Uterus (tissue), 4 donors: Measurements from ENCODE around the gene CREG1. TPM values are rescaled to one million over a fixed set of nuclear protein-coding genes. Genes with fewer than 3 reads are reported as not detected.

Experiments
- DNase-seq, 2 donors: peaks; one replicate each; pipeline ENCODE4 v3.0.0-alpha.2; 2019 to 2020
- H3K27ac ChIP-seq, 2 donors: fragments of 200-600 bp; sonication (generic); 1 replicate in 1 of 2; 2 replicates in 1 of 2; pipeline ENCODE4 v1.5.1; 2016 to 2018
- H3K27me3 ChIP-seq, 2 donors: fragments of 200-600 bp; sonication (generic); one replicate each; pipeline ENCODE4 v1.5.1; 2018 to 2019; ENCODE audit warnings: control low read depth in 1 of 2
- H3K36me3 ChIP-seq, 2 donors: fragments of 200-600 bp; sonication (generic); one replicate each; pipeline ENCODE4 v1.5.1; 2019; ENCODE audit warnings: control low read depth in 1 of 2
- H3K4me1 ChIP-seq, 2 donors: fragments of 200-600 bp; sonication (generic); one replicate each; pipeline ENCODE4 v1.5.1; 2018 to 2019; ENCODE audit warnings: control low read depth in 1 of 2
- H3K4me3 ChIP-seq, 2 donors: fragments of 200-600 bp; sonication (generic); 1 replicate in 1 of 2; 2 replicates in 1 of 2; pipeline ENCODE4 v1.5.1; 2018 to 2019; ENCODE audit warnings: mild to moderate bottlenecking in 1 of 2
- H3K9me3 ChIP-seq, 2 donors: fragments of 200-600 bp; sonication (generic); one replicate each; pipeline ENCODE4 v1.5.1; 2019; ENCODE audit warnings: control low read depth in 1 of 2
- POLR2A ChIP-seq, 2 donors: fragments of 450-650 bp; IDR thresholded peaks; one replicate each; pipeline ENCODE4 v1.6.1; 2016; ENCODE audit warnings: antibody characterized with exemption in 2 of 2, mild to moderate bottlenecking in 1 of 2, moderate library complexity in 1 of 2
- intact Hi-C: fragments of 100-400 bp; cut with DNase I; formaldehyde crosslinking; loops from one replicate; pipeline ENCODE4 v1.15.1; 2023; ENCODE audit warnings: low total_unique reads
- total RNA-seq, 4 donors: library from RNA; depleted of rRNA in 3 of 4; stranded (reverse); fragments of >200 nt in 3 of 4; gene quantifications; one replicate each; pipeline versions ENCODE4 v1.1.0 to v1.2.4, GENCODE V29; 2014 to 2023
- TF ChIP-seq, protein P1 (sequence below), 4 experiments: fragments of 200-600 bp in 2 of 4; fragments of 450-650 bp in 2 of 4; sonication (generic) in 2 of 4; IDR thresholded peaks; one replicate each; pipeline ENCODE4 v1.5.1; 2016 to 2019; ENCODE audit warnings: antibody characterized with exemption in 4 of 4, mild to moderate bottlenecking in 2 of 4, moderate library complexity in 1 of 4
- donor health status: DM: yes; HTN: yes; CAD: no.

Gene CREG1
- total RNA-seq, 4 donors from 2014 or later: 72.7 to 161 (median 91.0) TPM

- TF ChIP-seq, protein P1, sequence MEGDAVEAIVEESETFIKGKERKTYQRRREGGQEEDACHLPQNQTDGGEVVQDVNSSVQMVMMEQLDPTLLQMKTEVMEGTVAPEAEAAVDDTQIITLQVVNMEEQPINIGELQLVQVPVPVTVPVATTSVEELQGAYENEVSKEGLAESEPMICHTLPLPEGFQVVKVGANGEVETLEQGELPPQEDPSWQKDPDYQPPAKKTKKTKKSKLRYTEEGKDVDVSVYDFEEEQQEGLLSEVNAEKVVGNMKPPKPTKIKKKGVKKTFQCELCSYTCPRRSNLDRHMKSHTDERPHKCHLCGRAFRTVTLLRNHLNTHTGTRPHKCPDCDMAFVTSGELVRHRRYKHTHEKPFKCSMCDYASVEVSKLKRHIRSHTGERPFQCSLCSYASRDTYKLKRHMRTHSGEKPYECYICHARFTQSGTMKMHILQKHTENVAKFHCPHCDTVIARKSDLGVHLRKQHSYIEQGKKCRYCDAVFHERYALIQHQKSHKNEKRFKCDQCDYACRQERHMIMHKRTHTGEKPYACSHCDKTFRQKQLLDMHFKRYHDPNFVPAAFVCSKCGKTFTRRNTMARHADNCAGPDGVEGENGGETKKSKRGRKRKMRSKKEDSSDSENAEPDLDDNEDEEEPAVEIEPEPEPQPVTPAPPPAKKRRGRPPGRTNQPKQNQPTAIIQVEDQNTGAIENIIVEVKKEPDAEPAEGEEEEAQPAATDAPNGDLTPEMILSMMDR (IDR thresholded peaks at IDR 0.05): no peak
- TF ChIP-seq POLR2A (IDR thresholded peaks at IDR 0.05): no peak
- H3K27me3 ChIP-seq: no peaks in the 10 kb centered on the region
- no peaks in the 10 kb centered on the region for H3K9me3 ChIP-seq
- intact Hi-C loops: no loop called here
- H3K4me3 ChIP-seq: no peak overlapping the region
- DNase-seq: no peak
- H3K36me3 ChIP-seq: no peaks in the 10 kb centered on the region
- H3K4me1 ChIP-seq: no peaks in the 10 kb centered on the region
- no peak overlapping the region for H3K27ac ChIP-seq
Measured at GRCh38 chr1:167528057-167528728, 25.4 kb downstream of the CREG1 start.

DNA sequence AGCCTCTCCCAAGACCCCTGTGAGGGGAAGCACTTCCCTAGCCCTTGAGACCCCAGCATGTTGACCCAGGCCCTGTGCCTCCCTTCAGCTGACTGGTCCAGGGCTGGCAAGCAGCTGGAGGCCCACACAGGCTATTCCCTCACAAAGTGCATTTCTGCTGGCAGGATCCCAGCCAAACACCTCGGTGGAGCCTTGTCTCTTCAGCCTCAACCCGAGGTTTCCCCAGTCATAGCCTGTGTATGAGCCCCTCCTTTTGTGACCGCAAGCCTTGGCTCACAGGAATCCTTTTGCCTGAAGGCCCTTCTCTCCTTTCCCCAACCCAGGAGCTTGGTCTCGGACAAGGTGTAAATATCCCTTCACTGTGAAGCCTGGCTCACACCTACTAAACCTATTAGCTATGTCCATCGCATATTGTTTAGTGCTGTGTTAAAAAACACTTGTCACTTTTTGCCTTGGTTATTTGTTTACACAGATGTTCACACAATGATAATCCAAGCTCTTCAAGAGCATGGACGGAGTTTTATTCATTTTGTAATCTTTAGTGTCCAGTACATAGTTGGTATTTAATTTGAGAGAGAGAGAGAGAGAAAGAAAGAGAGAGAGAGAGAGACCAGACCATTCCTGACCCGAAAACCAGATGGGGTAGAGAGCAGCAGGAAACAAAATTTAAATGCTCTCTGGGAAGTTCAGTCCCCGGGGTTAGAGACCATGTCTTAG, 26.7 kb downstream of the CREG1 start:
- DNase-seq: no peak
- Histone ChIP-seq H3K36me3 (no peaks in the 10 kb centered on the region), H3K4me1 (no peaks in the 10 kb centered on the region), H3K4me3 (no peak overlapping the region), H3K27ac (no peak overlapping the region), H3K9me3 (no peaks in the 10 kb centered on the region), H3K27me3 (no peaks in the 10 kb centered on the region)
- TF ChIP-seq POLR2A (IDR thresholded peaks at IDR 0.05): no peak
- TF ChIP-seq, protein P1 (IDR thresholded peaks at IDR 0.05): no peak
- intact Hi-C loops: no loop called here

DNA sequence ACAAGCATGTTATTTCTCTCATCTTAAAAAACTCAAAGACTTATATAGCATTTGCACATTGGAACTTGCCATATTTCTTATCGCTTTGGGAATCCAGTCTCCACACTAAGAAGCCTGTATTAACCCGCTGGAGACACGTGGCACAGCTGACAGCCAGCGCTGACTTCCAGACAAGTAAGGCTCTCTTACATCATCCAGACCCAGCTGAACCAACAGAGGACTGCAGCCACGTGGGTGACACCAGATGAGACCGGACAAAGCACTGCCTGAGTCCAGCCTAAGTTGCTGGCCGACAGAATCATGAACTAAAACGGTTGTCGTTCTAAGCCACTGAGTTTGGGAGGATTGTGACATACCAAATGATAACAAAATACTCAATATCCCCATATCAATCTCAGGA, 28.9 kb downstream of the CREG1 start:
- Histone ChIP-seq H3K4me1 (no peaks in the 10 kb centered on the region), H3K9me3 (no peaks in the 10 kb centered on the region), H3K27ac (no peak overlapping the region), H3K4me3 (no peak overlapping the region), H3K36me3 (no peaks in the 10 kb centered on the region), H3K27me3 (no peaks in the 10 kb centered on the region)
- DNase-seq: no peak
- no peak for TF ChIP-seq POLR2A (IDR thresholded peaks at IDR 0.05)
- TF ChIP-seq, protein P1 (IDR thresholded peaks at IDR 0.05): no peak
- intact Hi-C loops: no loop called here

GRCh38 chr1:167522246-167522645, 31.3 kb downstream of the CREG1 start:
- TF ChIP-seq, protein P1 (IDR thresholded peaks at IDR 0.05): no peak
- no peak for TF ChIP-seq POLR2A (IDR thresholded peaks at IDR 0.05)

DNA sequence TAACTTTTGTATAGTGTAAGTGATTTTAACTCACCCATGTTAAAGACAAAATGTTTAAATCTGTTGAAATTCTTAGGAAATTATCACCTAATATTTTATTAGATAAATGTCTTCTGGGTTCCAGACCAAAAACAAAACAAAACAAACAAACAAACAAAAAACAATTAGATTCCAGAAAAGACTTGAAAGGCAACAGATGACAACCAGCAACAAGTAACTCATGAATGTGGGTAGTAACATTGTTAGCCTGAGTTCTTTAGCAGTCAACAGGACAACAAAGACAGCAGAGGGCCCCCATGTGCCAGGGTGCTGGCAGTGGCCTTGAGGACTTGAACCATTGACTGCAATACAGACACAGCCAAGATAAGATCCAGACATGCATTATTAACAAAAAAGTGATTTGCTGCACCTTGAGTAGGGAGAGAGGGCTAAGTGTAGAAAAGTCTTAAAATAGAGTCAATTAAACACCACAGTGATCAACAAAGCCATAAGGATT, 32.8 kb downstream of the CREG1 start:
- Histone ChIP-seq H3K9me3 (no peaks in the 10 kb centered on the region), H3K36me3 (no peaks in the 10 kb centered on the region), H3K27ac (no peak overlapping the region), H3K27me3 (no peaks in the 10 kb centered on the region), H3K4me3 (no peak overlapping the region), H3K4me1 (no peaks in the 10 kb centered on the region)
- intact Hi-C loops: no loop called here
- no peak for DNase-seq
- TF ChIP-seq, protein P1 (IDR thresholded peaks at IDR 0.05): no peak
- TF ChIP-seq POLR2A (IDR thresholded peaks at IDR 0.05): no peak

More at GRCh38 chr1:167522246-167522645, 31.3 kb downstream of the CREG1 start:
- intact Hi-C loops: no loop called here
- H3K4me3 ChIP-seq: no peak overlapping the region
- H3K27ac ChIP-seq: no peak overlapping the region
- no peak for DNase-seq
- no peaks in the 10 kb centered on the region for H3K27me3 ChIP-seq
- H3K4me1 ChIP-seq: no peaks in the 10 kb centered on the region
- H3K36me3 ChIP-seq: no peaks in the 10 kb centered on the region
- no peaks in the 10 kb centered on the region for H3K9me3 ChIP-seq
